GM12872 (cell line): ENCODE measurements around the gene DMTF1.
A peak's percentile ranks its signal among the peaks of the same experiment; 100 is the strongest.

Experiments used
- CTCF ChIP-seq: IDR thresholded peaks from 3 replicates; pipeline ENCODE4 v1.5.1; 2011; ENCODE audit warnings: low read depth, mild to moderate bottlenecking, low read length, moderate library complexity; ENCODE audit not compliant: insufficient read depth

The DMTF1 gene

GRCh38 chr7:87148332-87148955, 3.8 kb upstream of the DMTF1 start:
- TF ChIP-seq CTCF, result peak; percentile 55

GRCh38 chr7:87151002-87151728, 1.1 kb upstream of the DMTF1 start:
- no peak for TF ChIP-seq CTCF

GRCh38 chr7:87151729-87152111, 533 bp upstream of the DMTF1 start:
- no peak for TF ChIP-seq CTCF

- TF ChIP-seq CTCF, result no peak
Measured at GRCh38 chr7:87152897-87153641, 816 bp downstream of the DMTF1 start.

- no peak for TF ChIP-seq CTCF
Measured at GRCh38 chr7:87154166-87154565, 1.9 kb downstream of the DMTF1 start.

GRCh38 chr7:87154569-87154968, 2.3 kb downstream of the DMTF1 start:
- no peak for TF ChIP-seq CTCF

- TF ChIP-seq CTCF, result no peak
Measured at GRCh38 chr7:87155788-87156187, 3.5 kb downstream of the DMTF1 start.
